Endothelial cell of umbilical vein (primary cell): ENCODE results near the gene DIDO1. TPM values are rescaled to one million over a fixed set of nuclear protein-coding genes. Genes with fewer than 3 reads are reported as not detected.

ENCODE experiments used
- BruUV-seq: library from RNA; stranded (reverse); fragments of 400-500 nt; replicated peaks from 2 replicates; lab custom pipeline; 2021; lab: Mats Ljungman, UMichigan
- CTCF ChIA-PET: fragments of 300-600, 350-600 bp; sonication (Branson Sonifier 250); formaldehyde crosslinking; loops from one replicate; lab custom pipeline; 2021; ENCODE audit warnings: antibody characterized with exemption, inconsistent platforms; lab: Charles Lee
- POLR2A ChIA-PET: fragments of 300-600, 350-600 bp; sonication (Branson Sonifier 250); formaldehyde crosslinking; loops from one replicate; lab custom pipeline; 2021; ENCODE audit warnings: antibody characterized with exemption, inconsistent platforms; lab: Charles Lee
- DNase-seq: peaks from one replicate; pipeline ENCODE4 v3.0.0-alpha.2; 2011; ENCODE audit warnings: low read depth, low spot score
- FAIRE-seq: peaks from 2 replicates; lab custom pipeline; 2011; peaks lifted over from hg19 to GRCh38; lab: Jason Lieb, UNC
- H2AFZ ChIP-seq: 2 replicates; pipeline ENCODE4 v1.6.0; 2012; ENCODE audit warnings: low read depth, low read length, control low read depth, inconsistent platforms
- H3K27ac ChIP-seq: 2 replicates; pipeline ENCODE4 v1.5.1; 2011; ENCODE audit warnings: low read depth, mild to moderate bottlenecking, control low read depth, low read length, moderate library complexity; ENCODE audit not compliant: insufficient read depth
- H3K27me3 ChIP-seq, 2 experiments: 2 replicates each; pipeline versions ENCODE4 v1.6.0 to v1.6.1; 2011; ENCODE audit warnings: low read length in 2 of 2, mixed read lengths in 1 of 2; ENCODE audit not compliant: control insufficient read depth in 2 of 2, insufficient read depth in 2 of 2
- H3K36me3 ChIP-seq, 2 experiments: 2 replicates in 1 of 2; 3 replicates in 1 of 2; pipeline ENCODE4 v1.5.1; 2011; ENCODE audit warnings: low read length in 2 of 2, mild to moderate bottlenecking in 1 of 2, moderate library complexity in 1 of 2; ENCODE audit not compliant: control insufficient read depth in 2 of 2, insufficient read depth in 2 of 2; ENCODE audit errors: extremely low read depth in 1 of 2
- H3K4me1 ChIP-seq: 3 replicates; pipeline ENCODE4 v1.5.1; 2011; ENCODE audit warnings: mild to moderate bottlenecking, low read length; ENCODE audit not compliant: control insufficient read depth, insufficient read depth; ENCODE audit errors: extremely low read depth
- H3K4me2 ChIP-seq: 2 replicates; pipeline ENCODE4 v1.6.1; 2011; ENCODE audit warnings: low read length, control low read depth, mixed read lengths; ENCODE audit not compliant: insufficient read depth
- H3K4me3 ChIP-seq, 3 experiments: fragments of 200-600 bp in 1 of 3; sonication (generic), shearing (Covaris generic) in 1 of 3; replicated peaks in 1 of 3; 2 replicates each; pipeline ENCODE4 v1.5.1; 2011 to 2016; ENCODE audit warnings: control low read depth in 3 of 3, low read length in 3 of 3, mild to moderate bottlenecking in 2 of 3, inconsistent platforms in 1 of 3, low read depth in 1 of 3, moderate library complexity in 1 of 3; ENCODE audit not compliant: insufficient read depth in 1 of 3
- H3K79me2 ChIP-seq: 2 replicates; pipeline ENCODE4 v1.6.0; 2012; ENCODE audit warnings: low read length, inconsistent platforms; ENCODE audit not compliant: control insufficient read depth, insufficient read depth
- H3K9ac ChIP-seq: replicated peaks from 2 replicates; pipeline ENCODE3; 2011; ENCODE audit warnings: low read length, control low read depth; ENCODE audit not compliant: insufficient read depth; ENCODE audit errors: extremely low read depth
- H3K9me1 ChIP-seq: replicated peaks from 3 replicates; pipeline ENCODE4 v1.6.0; 2011; ENCODE audit warnings: mild to moderate bottlenecking, low read length; ENCODE audit not compliant: control insufficient read depth, insufficient read depth; ENCODE audit errors: extremely low read depth
- H3K9me3 ChIP-seq: replicated peaks from 2 replicates; pipeline ENCODE4 v1.5.1; 2012; ENCODE audit warnings: low read length, inconsistent platforms; ENCODE audit not compliant: control insufficient read depth, insufficient read depth
- H4K20me1 ChIP-seq: replicated peaks from 2 replicates; pipeline ENCODE3; 2011; ENCODE audit warnings: mild to moderate bottlenecking, low read length; ENCODE audit not compliant: control insufficient read depth, insufficient read depth; ENCODE audit errors: extremely low read depth
- CTCF ChIP-seq, 2 donors: IDR thresholded peaks; 1 replicate in 1 of 2; 2 replicates in 1 of 2; pipeline ENCODE4 v1.5.1; 2011; ENCODE audit warnings: low read length in 2 of 2, mild to moderate bottlenecking in 2 of 2, moderate library complexity in 2 of 2, control low read depth in 1 of 2, inconsistent platforms in 1 of 2, low read depth in 1 of 2; ENCODE audit not compliant: insufficient read depth in 1 of 2; ENCODE audit errors: extremely low read depth in 1 of 2
- JUN ChIP-seq: IDR thresholded peaks from 2 replicates; pipeline ENCODE4 v1.6.1; 2011; ENCODE audit warnings: borderline replicate concordance, low read depth; ENCODE audit not compliant: insufficient read length, insufficient read depth
- MYC ChIP-seq: IDR thresholded peaks from one replicate; pipeline ENCODE4 v1.6.1; 2011; ENCODE audit warnings: mild to moderate bottlenecking, low read depth, low read length
- POLR2A ChIP-seq: IDR thresholded peaks from 2 replicates; pipeline ENCODE4 v1.6.1; 2012; ENCODE audit warnings: low read depth, mild to moderate bottlenecking, control low read depth, low read length
- dilution Hi-C: fragments of 300-500 bp; cut with MboI; formaldehyde crosslinking; loops from one replicate; pipeline ENCODE4 v1.15.0; 2019; ENCODE audit warnings: low sequenced_read_pairs; ENCODE audit not compliant: extremely low pct_ligation_motif_present
- intact Hi-C: fragments of 100-400 bp; cut with micrococcal nuclease; formaldehyde crosslinking; loops from one replicate; pipeline ENCODE4 v1.10.0; 2022
- polyA plus RNA-seq, 4 experiments: library from polyadenylated mRNA; depleted of rRNA in 3 of 4; stranded (reverse) in 3 of 4; unstranded in 1 of 4; fragments of >200 nt; gene quantifications; 2 replicates each; pipeline versions ENCODE4 v1.2.1 to v1.2.3, GENCODE V29; 2011 to 2012; ENCODE audit warnings: missing spikeins in 1 of 4
- total RNA-seq: library from RNA; stranded (reverse); gene quantifications from 2 replicates; pipeline ENCODE4 v1.2.3, GENCODE V29; 2021

The DIDO1 gene
- total and polyA plus RNA-seq, 2 donors (not counting 3 experiments of a cell fraction or from before 2014, with no cell fraction given): 22.1 to 51.2 TPM

- BruUV-seq: no TSS peak
- no peak overlapping the region for H2AFZ ChIP-seq
- intact Hi-C loops (no loop called here), dilution Hi-C loops (no loop called here)
- DNase-seq (no peak), FAIRE-seq (no peak)
- no peaks in the 10 kb centered on the region for H3K9me1 ChIP-seq
- no peak overlapping the region for H3K4me3 ChIP-seq
- no peak overlapping the region for H3K27ac ChIP-seq
- CTCF ChIA-PET: interaction anchor here (0.7 kb wide), 1 partner anchor 9 kb away, joined by 4 read pairs; no protein-coding TSS in a partner anchor
- no peaks in the 10 kb centered on the region for H3K27me3 ChIP-seq
- H3K9ac ChIP-seq: no peak overlapping the region
- H3K36me3 ChIP-seq: peaks cover 5 to 7% of the 10 kb centered on the region in 2 experiments
- no peaks in the 10 kb centered on the region for H4K20me1 ChIP-seq
- POLR2A ChIA-PET: no interaction called here
- no peak overlapping the region for H3K4me2 ChIP-seq
- H3K79me2 ChIP-seq: no peaks in the 10 kb centered on the region
- TF ChIP-seq POLR2A: no peak
- no peak for TF ChIP-seq CTCF (IDR thresholded peaks at IDR 0.05; ENCODE audit: extremely low read depth in 1 of 2, insufficient read depth in 1 of 2, low read depth in 1 of 2, low read length in 2 of 2)
- TF ChIP-seq MYC: no peak
- TF ChIP-seq JUN: no peak
- H3K4me1 ChIP-seq: no peaks in the 10 kb centered on the region
- no peaks in the 10 kb centered on the region for H3K9me3 ChIP-seq
Measured at GRCh38 chr20:62963614-62964397, 37.5 kb upstream of the DIDO1 start.
